ENCODE data around the gene TEX48.

The TEX48 gene

GRCh38 chr9:114720086-114720676 lies 38.2 kb upstream of the TEX48 start:
- Histone ChIP-seq H3K27me3 (ENCODE audit: control insufficient read depth, insufficient read depth, low read length, poor library complexity, severe bottlenecking) (no peaks in the 10 kb centered on the region), H3K4me1 (ENCODE audit: control insufficient read depth, insufficient read depth, low read length) (no peaks in the 10 kb centered on the region), H3K27ac (ENCODE audit: insufficient read depth, low read depth, low read length, poor library complexity, severe bottlenecking) (no peak overlapping the region), H3K9me3 (ENCODE audit: control insufficient read depth, low read length) (no peaks in the 10 kb centered on the region), H3K4me3 (ENCODE audit: insufficient read depth, low read depth, low read length) (no peak overlapping the region), H3K36me3 (ENCODE audit: control insufficient read depth, insufficient read depth, low read length) (no peaks in the 10 kb centered on the region)
- WGBS, 2 experiments, result 76 to 87% methylated on average over 3 of the region's 3 CpGs

GRCh38 chr9:114719290-114719689 lies 37.3 kb upstream of the TEX48 start:
- H3K4me3 ChIP-seq (ENCODE audit: insufficient read depth, low read depth, low read length), result no peak overlapping the region
- 95 to 98% methylated on average over 4 of the region's 4 CpGs for whole genome bisulfite sequencing, 2 experiments
- no peaks in the 10 kb centered on the region for H3K4me1 ChIP-seq (ENCODE audit: control insufficient read depth, insufficient read depth, low read length)
- no peaks in the 10 kb centered on the region for H3K27me3 ChIP-seq (ENCODE audit: control insufficient read depth, insufficient read depth, low read length, poor library complexity, severe bottlenecking)
- H3K9me3 ChIP-seq (ENCODE audit: control insufficient read depth, low read length), result no peaks in the 10 kb centered on the region
- no peak overlapping the region for H3K27ac ChIP-seq (ENCODE audit: insufficient read depth, low read depth, low read length, poor library complexity, severe bottlenecking)
- no peaks in the 10 kb centered on the region for H3K36me3 ChIP-seq (ENCODE audit: control insufficient read depth, insufficient read depth, low read length)

- 88 to 91% methylated on average over 8 of the region's 8 CpGs for WGBS, 2 experiments
- no peaks in the 10 kb centered on the region for H3K4me1 ChIP-seq (ENCODE audit: control insufficient read depth, insufficient read depth, low read length)
- H3K4me3 ChIP-seq (ENCODE audit: insufficient read depth, low read depth, low read length), result no peak overlapping the region
Measured at GRCh38 chr9:114718801-114719221, 36.8 kb upstream of the TEX48 start.

GRCh38 chr9:114717908-114718486 lies 36.0 kb upstream of the TEX48 start:
- no peak overlapping the region for H3K4me3 ChIP-seq (ENCODE audit: insufficient read depth, low read depth, low read length)
- WGBS, 2 experiments, result 85 to 94% methylated on average over 3 of the region's 3 CpGs
- H3K4me1 ChIP-seq (ENCODE audit: control insufficient read depth, insufficient read depth, low read length), result no peaks in the 10 kb centered on the region
- H3K36me3 ChIP-seq (ENCODE audit: control insufficient read depth, insufficient read depth, low read length), result no peaks in the 10 kb centered on the region
- H3K27ac ChIP-seq (ENCODE audit: insufficient read depth, low read depth, low read length, poor library complexity, severe bottlenecking), result no peak overlapping the region
- H3K9me3 ChIP-seq (ENCODE audit: control insufficient read depth, low read length), result no peaks in the 10 kb centered on the region
- H3K27me3 ChIP-seq (ENCODE audit: control insufficient read depth, insufficient read depth, low read length, poor library complexity, severe bottlenecking), result no peaks in the 10 kb centered on the region

More at GRCh38 chr9:114718801-114719221, 36.8 kb upstream of the TEX48 start:
- Histone ChIP-seq H3K27me3 (ENCODE audit: control insufficient read depth, insufficient read depth, low read length, poor library complexity, severe bottlenecking) (no peaks in the 10 kb centered on the region), H3K9me3 (ENCODE audit: control insufficient read depth, low read length) (no peaks in the 10 kb centered on the region), H3K27ac (ENCODE audit: insufficient read depth, low read depth, low read length, poor library complexity, severe bottlenecking) (no peak overlapping the region), H3K36me3 (ENCODE audit: control insufficient read depth, insufficient read depth, low read length) (no peaks in the 10 kb centered on the region)

GRCh38 chr9:114709636-114710035 lies 27.6 kb upstream of the TEX48 start:
- Histone ChIP-seq H3K4me3 (ENCODE audit: insufficient read depth, low read depth, low read length) (no peak overlapping the region), H3K27ac (ENCODE audit: insufficient read depth, low read depth, low read length, poor library complexity, severe bottlenecking) (no peak overlapping the region), H3K27me3 (ENCODE audit: control insufficient read depth, insufficient read depth, low read length, poor library complexity, severe bottlenecking) (no peaks in the 10 kb centered on the region), H3K9me3 (ENCODE audit: control insufficient read depth, low read length) (no peaks in the 10 kb centered on the region), H3K36me3 (ENCODE audit: control insufficient read depth, insufficient read depth, low read length) (no peaks in the 10 kb centered on the region), H3K4me1 (ENCODE audit: control insufficient read depth, insufficient read depth, low read length) (no peaks in the 10 kb centered on the region)
- WGBS, 2 experiments, result 88 to 100% methylated on average over 1 of the region's 1 CpG

GRCh38 chr9:114706711-114707110 lies 24.7 kb upstream of the TEX48 start:
- WGBS, 2 experiments, result 92 to 95% methylated on average over 2 of the region's 2 CpGs
- no peak overlapping the region for H3K27ac ChIP-seq (ENCODE audit: insufficient read depth, low read depth, low read length, poor library complexity, severe bottlenecking)
- H3K9me3 ChIP-seq (ENCODE audit: control insufficient read depth, low read length), result no peaks in the 10 kb centered on the region
- H3K27me3 ChIP-seq (ENCODE audit: control insufficient read depth, insufficient read depth, low read length, poor library complexity, severe bottlenecking), result no peaks in the 10 kb centered on the region
- H3K4me1 ChIP-seq (ENCODE audit: control insufficient read depth, insufficient read depth, low read length), result no peaks in the 10 kb centered on the region
- no peak overlapping the region for H3K4me3 ChIP-seq (ENCODE audit: insufficient read depth, low read depth, low read length)
- H3K36me3 ChIP-seq (ENCODE audit: control insufficient read depth, insufficient read depth, low read length), result no peaks in the 10 kb centered on the region

GRCh38 chr9:114701988-114702387 lies 20.0 kb upstream of the TEX48 start:
- Histone ChIP-seq H3K9me3 (ENCODE audit: control insufficient read depth, low read length) (no peaks in the 10 kb centered on the region), H3K27ac (ENCODE audit: insufficient read depth, low read depth, low read length, poor library complexity, severe bottlenecking) (no peak overlapping the region), H3K4me3 (ENCODE audit: insufficient read depth, low read depth, low read length) (no peak overlapping the region), H3K36me3 (ENCODE audit: control insufficient read depth, insufficient read depth, low read length) (no peaks in the 10 kb centered on the region), H3K4me1 (ENCODE audit: control insufficient read depth, insufficient read depth, low read length) (no peaks in the 10 kb centered on the region), H3K27me3 (ENCODE audit: control insufficient read depth, insufficient read depth, low read length, poor library complexity, severe bottlenecking) (no peaks in the 10 kb centered on the region)

GRCh38 chr9:114697951-114698351 lies 16.0 kb upstream of the TEX48 start:
- no peaks in the 10 kb centered on the region for H3K9me3 ChIP-seq (ENCODE audit: control insufficient read depth, low read length)
- no peaks in the 10 kb centered on the region for H3K27me3 ChIP-seq (ENCODE audit: control insufficient read depth, insufficient read depth, low read length, poor library complexity, severe bottlenecking)
- no peak overlapping the region for H3K27ac ChIP-seq (ENCODE audit: insufficient read depth, low read depth, low read length, poor library complexity, severe bottlenecking)
- no peaks in the 10 kb centered on the region for H3K36me3 ChIP-seq (ENCODE audit: control insufficient read depth, insufficient read depth, low read length)
- WGBS, 2 experiments, result 90 to 92% methylated on average over 4 of the region's 4 CpGs
- H3K4me3 ChIP-seq (ENCODE audit: insufficient read depth, low read depth, low read length), result no peak overlapping the region
- no peaks in the 10 kb centered on the region for H3K4me1 ChIP-seq (ENCODE audit: control insufficient read depth, insufficient read depth, low read length)

GRCh38 chr9:114696814-114697544 lies 15.0 kb upstream of the TEX48 start:
- H3K4me3 ChIP-seq (ENCODE audit: insufficient read depth, low read depth, low read length), result no peak overlapping the region
- 87 to 88% methylated on average over 7 of the region's 7 CpGs for WGBS, 2 experiments
- H3K36me3 ChIP-seq (ENCODE audit: control insufficient read depth, insufficient read depth, low read length), result no peaks in the 10 kb centered on the region
- H3K4me1 ChIP-seq (ENCODE audit: control insufficient read depth, insufficient read depth, low read length), result no peaks in the 10 kb centered on the region
- H3K27ac ChIP-seq (ENCODE audit: insufficient read depth, low read depth, low read length, poor library complexity, severe bottlenecking), result no peak overlapping the region
- H3K9me3 ChIP-seq (ENCODE audit: control insufficient read depth, low read length), result no peaks in the 10 kb centered on the region
- H3K27me3 ChIP-seq (ENCODE audit: control insufficient read depth, insufficient read depth, low read length, poor library complexity, severe bottlenecking), result no peaks in the 10 kb centered on the region

GRCh38 chr9:114695948-114696347 lies 14.0 kb upstream of the TEX48 start:
- H3K9me3 ChIP-seq (ENCODE audit: control insufficient read depth, low read length), result no peaks in the 10 kb centered on the region
- WGBS, 2 experiments, result 66 to 81% methylated on average over 2 of the region's 2 CpGs
- H3K27me3 ChIP-seq (ENCODE audit: control insufficient read depth, insufficient read depth, low read length, poor library complexity, severe bottlenecking), result no peaks in the 10 kb centered on the region

More at GRCh38 chr9:114695948-114696347, 14.0 kb upstream of the TEX48 start:
- Histone ChIP-seq H3K4me1 (ENCODE audit: control insufficient read depth, insufficient read depth, low read length) (no peaks in the 10 kb centered on the region), H3K27ac (ENCODE audit: insufficient read depth, low read depth, low read length, poor library complexity, severe bottlenecking) (no peak overlapping the region), H3K4me3 (ENCODE audit: insufficient read depth, low read depth, low read length) (no peak overlapping the region), H3K36me3 (ENCODE audit: control insufficient read depth, insufficient read depth, low read length) (no peaks in the 10 kb centered on the region)
